Aortic smooth muscle cell (primary cell): Measurements from ENCODE around the gene DDX24. TPM values are rescaled to one million over a fixed set of nuclear protein-coding genes. Genes with fewer than 3 reads are reported as not detected.

Experiments
- total RNA-seq: library from RNA; depleted of rRNA; stranded (reverse); fragments of >200 nt; gene quantifications from 2 replicates; pipeline ENCODE4 v1.2.3, GENCODE V29; 2014

DDX24 gene
- 139 and 145 TPM in 2 replicates for total RNA-seq

GRCh38 chr14:94080621-94081385 lies at the start of gene DDX24, which contains the start of gene IFI27L1:
Gene DDX24, minus strand, starts transcription at chr14:94081202. Its CDS starts 1,460 bp downstream, at chr14:94079742.
Gene IFI27L1, plus strand, starts transcription at chr14:94081310. Its CDS starts 15,628 bp downstream, at chr14:94096938.

GRCh38 chr14:94129111-94129757 lies 48.2 kb upstream of the DDX24 start, which contains the start of gene IFI27L2:
Gene IFI27L2, minus strand, starts transcription at chr14:94129604. Its CDS starts 40 bp downstream, at chr14:94129564.

GRCh38 chr14:94110552-94111181 lies 29.7 kb upstream of the DDX24 start, which contains the start of gene IFI27:
Gene IFI27, plus strand, starts transcription at chr14:94110736.

GRCh38 chr14:94026173-94026888 lies 54.7 kb downstream of the DDX24 start, which contains the start of gene OTUB2:
Gene OTUB2, plus strand, starts transcription at chr14:94026340. Its CDS starts 198 bp downstream, at chr14:94026538.

Other genes starting within 250 kb of the DDX24 start
- gene FAM181A, start 153.9 kb downstream of the DDX24 start, total RNA-seq = not detected in 2 replicates
- gene ASB2, start 104.6 kb downstream of the DDX24 start, total RNA-seq = 0.40 and 0.56 TPM in 2 replicates
- not detected in 2 replicates for gene CCDC197, start 83.9 kb downstream of the DDX24 start, total RNA-seq
- 0.53 and 1.2 TPM in 2 replicates for gene OTUB2, start 54.9 kb downstream of the DDX24 start, total RNA-seq
- 18.5 and 31.4 TPM in 2 replicates for gene IFI27L1, start 108 bp upstream of the DDX24 start, total RNA-seq
- 10.0 and 17.7 TPM in 2 replicates for gene IFI27, start 29.5 kb upstream of the DDX24 start, total RNA-seq
- gene IFI27L2, start 48.4 kb upstream of the DDX24 start, total RNA-seq = 192 and 248 TPM in 2 replicates
- gene PPP4R4, start 93.1 kb upstream of the DDX24 start, total RNA-seq = 0.06 TPM in 1 of 2 replicates, not detected in the other
- not detected in 2 replicates for gene SERPINA10, start 212.1 kb upstream of the DDX24 start, total RNA-seq
- 0.06 TPM in 1 of 2 replicates, not detected in the other for gene SERPINA6, start 242.1 kb upstream of the DDX24 start, total RNA-seq